ENCODE results near the gene LILRA6. TPM values are rescaled to one million over a fixed set of nuclear protein-coding genes. Genes with fewer than 3 reads are reported as not detected.

Gene LILRA6
- total and polyA plus RNA-seq, 9 donors: 0.71 to 2.6 (median 1.7) TPM

DNA sequence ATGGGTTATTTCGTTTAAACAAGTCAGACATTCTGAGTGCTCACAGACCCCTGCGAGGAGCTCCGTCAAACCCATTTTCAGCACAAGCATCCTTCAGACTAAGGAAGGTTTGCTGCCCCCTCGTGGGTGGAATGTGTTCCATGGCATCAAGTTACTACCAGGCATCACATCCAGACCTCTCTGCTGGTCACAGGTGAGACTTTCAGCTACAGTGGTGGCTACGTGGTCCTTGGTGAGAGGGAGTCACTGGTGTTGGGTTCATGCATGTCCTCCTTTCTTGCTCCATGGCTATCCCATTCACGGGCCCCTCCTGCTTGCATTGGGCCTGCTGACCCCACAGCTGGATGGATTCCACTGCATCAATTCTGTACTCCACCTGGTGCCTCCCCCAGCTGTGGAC lies 23.5 kb upstream of the LILRA6 start:
- DNase-seq: peak; percentile 62

DNA sequence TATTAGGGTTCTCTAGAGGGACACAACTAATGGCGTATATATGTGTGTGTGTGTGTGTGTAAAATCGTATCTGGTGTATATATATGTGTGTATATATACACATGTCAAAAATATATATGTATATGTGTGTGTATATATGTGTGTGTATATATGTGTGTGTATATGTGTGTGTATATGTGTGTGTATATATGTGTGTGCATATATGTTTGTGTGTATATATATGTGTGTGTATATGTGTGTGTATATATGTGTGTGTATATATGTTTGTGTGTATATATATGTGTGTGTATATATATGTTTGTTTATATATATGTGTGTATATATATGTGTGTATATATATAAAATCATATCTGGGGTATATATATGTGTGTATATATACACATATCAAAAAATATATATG lies 19.9 kb upstream of the LILRA6 start:
- Histone ChIP-seq H3K36me3 (ENCODE audit: control insufficient read depth, insufficient read depth, low read length) (no peaks in the 10 kb centered on the region), H3K9me3 (replicated peaks; ENCODE audit: control insufficient read depth, low read depth, low read length) (no peaks in the 10 kb centered on the region), H3K4me1 (ENCODE audit: control insufficient read depth, insufficient read depth, low read length) (no peaks in the 10 kb centered on the region), H3K4me3 (ENCODE audit: low read length) (no peak overlapping the region), H3K27me3 (ENCODE audit: control insufficient read depth, insufficient read depth, low read length) (no peaks in the 10 kb centered on the region), H3K27ac (ENCODE audit: low read length) (no peak overlapping the region)
- WGBS (ENCODE audit: insufficient coverage): no CpG with 5 or more reads among the region's 2 CpGs
- DNase-seq: no peak

More for the DNA sequence above, 23.5 kb upstream of the LILRA6 start:
- H3K36me3 ChIP-seq (ENCODE audit: control insufficient read depth, insufficient read depth, low read length): no peaks in the 10 kb centered on the region
- no peaks in the 10 kb centered on the region for H3K27me3 ChIP-seq (ENCODE audit: control insufficient read depth, insufficient read depth, low read length)
- no peaks in the 10 kb centered on the region for H3K9me3 ChIP-seq (replicated peaks; ENCODE audit: control insufficient read depth, low read depth, low read length)
- 0% methylated on average over 2 of the region's 6 CpGs for WGBS (ENCODE audit: insufficient coverage)
- no peak overlapping the region for H3K27ac ChIP-seq (ENCODE audit: low read length)
- no peak overlapping the region for H3K4me3 ChIP-seq (ENCODE audit: low read length)
- H3K4me1 ChIP-seq (ENCODE audit: control insufficient read depth, insufficient read depth, low read length): no peaks in the 10 kb centered on the region

DNA sequence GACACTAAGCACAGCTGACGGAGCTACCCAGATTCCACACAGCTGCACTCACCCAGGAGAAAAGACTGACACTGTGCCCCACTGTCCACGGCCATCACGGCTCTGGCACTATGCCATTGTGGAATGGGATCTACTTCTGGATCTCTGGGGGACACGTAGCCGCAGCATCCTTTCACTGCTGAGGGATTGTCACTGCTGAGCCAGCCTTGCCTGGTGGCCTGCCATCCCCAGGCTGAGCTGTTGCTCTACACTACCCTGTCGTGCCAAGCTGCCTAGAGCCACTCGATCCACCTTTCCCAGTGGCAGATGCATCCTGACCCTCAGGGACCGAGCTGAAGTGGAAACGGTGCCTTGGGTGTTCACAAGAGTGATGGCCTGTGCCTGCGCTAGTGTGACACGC lies 19.5 kb upstream of the LILRA6 start:
- Histone ChIP-seq H3K27me3 (ENCODE audit: control insufficient read depth, insufficient read depth, low read length) (no peaks in the 10 kb centered on the region), H3K36me3 (ENCODE audit: control insufficient read depth, insufficient read depth, low read length) (no peaks in the 10 kb centered on the region), H3K9me3 (replicated peaks; ENCODE audit: control insufficient read depth, low read depth, low read length) (no peaks in the 10 kb centered on the region), H3K4me1 (ENCODE audit: control insufficient read depth, insufficient read depth, low read length) (no peaks in the 10 kb centered on the region), H3K4me3 (ENCODE audit: low read length) (no peak overlapping the region), H3K27ac (ENCODE audit: low read length) (no peak overlapping the region)
- DNase-seq: no peak
- WGBS (ENCODE audit: insufficient coverage): 64% methylated on average over 7 of the region's 11 CpGs

DNA sequence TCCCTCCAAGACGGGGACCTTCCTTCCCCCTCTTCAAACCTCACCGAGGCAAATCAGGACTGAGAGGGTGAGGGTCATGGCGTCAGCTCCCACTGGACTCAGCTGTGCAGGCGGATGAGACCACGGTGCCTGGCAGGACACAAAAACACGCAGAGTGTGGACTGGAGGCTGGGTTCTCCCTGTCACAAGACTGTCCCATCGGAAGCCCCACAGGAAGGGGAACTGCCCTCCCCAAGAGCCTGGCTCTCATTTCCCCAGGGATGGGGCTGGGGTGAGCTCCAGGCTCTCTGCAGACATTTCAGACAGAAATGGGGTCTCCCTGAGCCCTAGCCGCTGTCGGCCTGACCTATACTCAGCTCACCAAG lies 14.5 kb upstream of the LILRA6 start, which contains the start of gene LILRB5:
Gene LILRB5, minus strand, starts transcription at position 158 of the 365 bp plus-strand sequence. Its CDS starts 80 bp downstream, at position 78.
- Histone ChIP-seq H3K4me1 (ENCODE audit: control insufficient read depth, insufficient read depth, low read length) (no peaks in the 10 kb centered on the region), H3K4me3 (ENCODE audit: low read length) (peak within 1 kb of the TSS; percentile 12), H3K27me3 (ENCODE audit: control insufficient read depth, insufficient read depth, low read length) (no peaks in the 10 kb centered on the region), H3K27ac (ENCODE audit: low read length) (no peak within 1 kb of the TSS), H3K36me3 (ENCODE audit: control insufficient read depth, insufficient read depth, low read length) (no peaks in the 10 kb centered on the region), H3K9me3 (replicated peaks; ENCODE audit: control insufficient read depth, low read depth, low read length) (no peaks in the 10 kb centered on the region)
- 66% methylated on average over 7 of the region's 9 CpGs for WGBS (ENCODE audit: insufficient coverage)
- DNase-seq: peak; percentile 37

DNA sequence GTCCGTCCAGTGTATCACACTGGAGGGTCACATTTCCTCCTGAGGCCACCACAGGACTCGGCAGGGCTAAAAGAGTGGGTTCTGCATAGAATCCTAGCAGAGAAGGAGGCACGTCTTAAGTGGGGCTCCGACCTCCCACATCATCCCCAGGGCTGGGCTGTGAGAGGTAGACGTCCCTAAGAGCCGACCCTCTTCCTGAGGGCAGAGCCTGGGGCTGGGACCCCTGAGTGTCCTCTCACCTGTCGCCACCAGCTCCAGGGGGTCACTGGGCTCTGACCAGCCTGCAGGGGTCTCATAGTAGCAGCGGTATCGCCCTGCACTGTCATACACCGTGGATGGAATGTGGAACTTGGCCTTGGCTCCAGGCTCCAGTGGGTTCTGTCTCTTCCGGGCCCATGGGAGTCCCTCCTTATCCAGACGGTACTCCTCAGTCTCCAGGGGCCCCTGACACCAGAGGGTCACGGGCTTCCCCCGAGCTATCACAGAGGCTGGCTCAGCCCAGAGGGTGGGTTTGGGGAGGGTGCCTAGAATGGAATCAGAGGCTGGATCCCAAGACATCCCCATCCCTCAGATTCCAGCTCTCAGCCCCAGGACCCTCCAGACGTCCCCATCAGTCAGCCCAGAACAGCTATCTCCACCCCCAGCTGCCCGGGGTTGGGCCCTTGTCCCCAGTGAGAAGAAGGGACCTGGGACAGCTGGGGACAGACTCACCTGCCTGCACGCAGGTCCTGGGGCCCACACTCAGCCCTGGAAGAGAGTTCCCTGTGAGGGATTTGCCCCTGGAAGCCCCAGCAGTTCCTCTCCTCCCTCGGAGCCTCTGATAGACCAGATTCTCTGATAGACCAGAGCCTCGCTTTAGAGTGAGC lies 13.9 kb upstream of the LILRA6 start:
- H3K4me1 ChIP-seq (ENCODE audit: control insufficient read depth, insufficient read depth, low read length): no peaks in the 10 kb centered on the region
- H3K36me3 ChIP-seq (ENCODE audit: control insufficient read depth, insufficient read depth, low read length): no peaks in the 10 kb centered on the region
- DNase-seq: no peak
- peak overlapping the region; percentile 12 for H3K4me3 ChIP-seq (ENCODE audit: low read length)
- H3K27me3 ChIP-seq (ENCODE audit: control insufficient read depth, insufficient read depth, low read length): no peaks in the 10 kb centered on the region
- no peaks in the 10 kb centered on the region for H3K9me3 ChIP-seq (replicated peaks; ENCODE audit: control insufficient read depth, low read depth, low read length)
- WGBS (ENCODE audit: insufficient coverage): 70% methylated on average over 9 of the region's 19 CpGs
- H3K27ac ChIP-seq (ENCODE audit: low read length): no peak overlapping the region

DNA sequence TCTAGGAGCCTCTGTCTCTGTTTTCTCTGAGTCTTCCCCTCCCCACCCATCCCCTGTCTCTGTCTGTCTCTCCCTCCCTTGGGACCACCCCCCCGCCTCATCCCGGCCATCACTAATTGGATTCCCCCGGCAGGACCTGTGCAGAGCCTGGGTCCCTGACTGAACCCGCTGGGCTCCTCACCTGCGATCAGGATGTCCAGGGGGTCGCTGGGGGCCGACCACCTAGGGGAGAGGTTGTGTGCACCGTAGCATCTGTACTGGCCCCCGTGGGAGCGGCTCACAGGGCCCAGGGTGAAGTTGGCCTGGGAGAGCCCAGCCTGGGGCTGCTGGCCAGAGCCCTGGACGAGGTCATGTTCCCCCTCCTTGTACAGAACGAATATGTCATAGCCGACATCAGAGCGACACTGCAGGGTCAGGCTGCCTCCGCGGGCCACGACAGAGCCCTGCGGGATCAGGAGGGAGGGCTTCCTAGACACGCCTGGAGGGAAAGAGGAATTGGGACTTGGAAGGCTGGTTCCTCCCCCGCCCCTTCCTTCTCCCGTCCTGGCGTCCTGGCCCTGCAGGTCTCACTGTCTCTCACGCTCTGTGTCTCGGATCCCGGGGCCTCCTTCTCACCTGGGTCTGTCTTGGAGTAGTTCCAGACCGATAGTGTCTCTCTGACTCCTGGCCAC lies 12.7 kb upstream of the LILRA6 start:
- Histone ChIP-seq H3K27me3 (ENCODE audit: control insufficient read depth, insufficient read depth, low read length) (no peaks in the 10 kb centered on the region), H3K27ac (ENCODE audit: low read length) (no peak overlapping the region), H3K4me3 (ENCODE audit: low read length) (no peak overlapping the region)

DNA sequence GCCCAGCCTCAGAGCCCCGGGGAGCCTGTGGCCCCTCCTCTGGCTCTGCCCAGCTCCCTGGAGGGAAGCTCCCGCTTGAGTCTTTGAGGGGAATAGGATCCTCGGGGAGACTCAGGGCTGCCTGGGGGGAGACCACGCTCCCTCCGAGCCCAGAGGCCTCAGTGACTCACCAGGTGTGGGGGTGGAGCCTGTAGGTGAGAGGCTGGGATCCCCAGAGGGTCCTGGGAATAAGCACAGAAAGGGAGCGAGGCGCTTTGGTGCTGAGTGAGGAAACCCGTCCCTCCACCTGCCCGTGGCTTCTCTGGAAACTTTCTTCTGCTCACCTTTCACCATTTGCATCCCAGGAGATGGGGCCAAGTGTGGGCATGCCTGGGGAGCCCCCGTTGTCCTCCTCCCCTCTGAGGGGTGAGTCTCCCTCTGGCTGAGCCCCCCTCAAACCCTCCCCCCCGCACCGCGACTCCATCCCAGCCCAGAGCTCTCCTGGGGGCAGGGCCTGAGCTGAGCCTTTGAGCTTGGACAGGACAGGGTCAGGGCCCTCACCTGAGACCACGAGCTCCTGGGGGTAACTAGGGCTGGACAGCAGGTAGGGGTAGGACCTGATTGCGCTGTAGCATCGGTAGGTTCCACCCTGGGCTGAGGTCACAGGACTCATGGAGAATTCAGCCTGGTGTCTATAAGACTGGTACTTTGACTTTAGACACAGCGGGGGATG lies 11.8 kb upstream of the LILRA6 start:
- WGBS (ENCODE audit: insufficient coverage): 40% methylated on average over 9 of the region's 17 CpGs

More for the DNA sequence above, 12.7 kb upstream of the LILRA6 start:
- Histone ChIP-seq H3K9me3 (replicated peaks; ENCODE audit: control insufficient read depth, low read depth, low read length) (no peaks in the 10 kb centered on the region), H3K4me1 (ENCODE audit: control insufficient read depth, insufficient read depth, low read length) (no peaks in the 10 kb centered on the region), H3K36me3 (ENCODE audit: control insufficient read depth, insufficient read depth, low read length) (no peaks in the 10 kb centered on the region)
- DNase-seq: no peak
- WGBS (ENCODE audit: insufficient coverage): 68% methylated on average over 14 of the region's 26 CpGs

DNA sequence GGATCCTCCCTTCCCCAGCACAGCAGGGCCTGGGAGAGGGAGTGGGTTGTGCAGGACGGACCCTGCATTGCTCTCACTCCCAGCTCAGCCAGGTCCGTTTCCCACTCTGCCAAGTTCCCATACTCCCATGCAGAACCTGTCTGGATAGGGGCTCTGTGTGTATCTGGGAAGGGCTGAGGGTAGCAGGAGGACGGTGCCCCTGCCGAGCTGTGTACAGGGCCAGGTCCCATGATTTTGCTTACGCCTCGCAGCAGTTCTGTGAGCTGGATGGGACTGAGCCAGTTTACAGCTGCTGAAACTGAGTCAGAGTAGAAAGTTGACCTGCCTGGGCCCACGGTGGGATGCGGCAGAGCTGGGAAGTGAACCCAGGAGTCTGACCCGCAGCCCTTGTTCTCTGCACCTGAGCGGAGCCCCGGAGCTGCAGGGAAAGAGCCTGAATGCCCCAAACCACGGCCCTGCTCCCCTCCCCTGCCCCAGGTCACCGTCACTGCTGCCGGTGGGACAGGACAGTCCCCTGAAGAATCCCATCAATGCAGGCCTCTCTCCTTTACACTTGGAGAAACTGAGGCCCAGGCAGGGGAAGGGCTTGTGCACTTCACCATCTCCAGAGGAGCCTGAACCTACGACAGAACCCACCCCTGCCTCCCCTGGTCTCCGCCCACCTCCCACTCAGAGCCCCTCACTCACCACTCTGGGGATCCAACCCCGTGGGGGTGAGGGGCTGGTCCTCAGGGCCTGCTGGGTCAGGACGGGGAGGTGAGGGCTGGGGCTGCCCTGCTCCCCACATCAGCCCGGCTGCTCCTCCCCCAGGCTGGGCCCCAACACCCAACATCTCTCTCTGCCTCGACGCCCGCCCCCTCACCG lies 11.0 kb upstream of the LILRA6 start:
- H3K27me3 ChIP-seq (ENCODE audit: control insufficient read depth, insufficient read depth, low read length): no peaks in the 10 kb centered on the region
- H3K27ac ChIP-seq (ENCODE audit: low read length): no peak overlapping the region
- no peaks in the 10 kb centered on the region for H3K9me3 ChIP-seq (replicated peaks; ENCODE audit: control insufficient read depth, low read depth, low read length)
- DNase-seq: no peak
- WGBS (ENCODE audit: insufficient coverage): 59% methylated on average over 16 of the region's 23 CpGs
- H3K4me3 ChIP-seq (ENCODE audit: low read length): no peak overlapping the region
- no peaks in the 10 kb centered on the region for H3K4me1 ChIP-seq (ENCODE audit: control insufficient read depth, insufficient read depth, low read length)
- no peaks in the 10 kb centered on the region for H3K36me3 ChIP-seq (ENCODE audit: control insufficient read depth, insufficient read depth, low read length)

More for the DNA sequence above, 11.8 kb upstream of the LILRA6 start:
- Histone ChIP-seq H3K27me3 (ENCODE audit: control insufficient read depth, insufficient read depth, low read length) (no peaks in the 10 kb centered on the region), H3K36me3 (ENCODE audit: control insufficient read depth, insufficient read depth, low read length) (no peaks in the 10 kb centered on the region), H3K9me3 (replicated peaks; ENCODE audit: control insufficient read depth, low read depth, low read length) (no peaks in the 10 kb centered on the region), H3K27ac (ENCODE audit: low read length) (no peak overlapping the region), H3K4me1 (ENCODE audit: control insufficient read depth, insufficient read depth, low read length) (no peaks in the 10 kb centered on the region), H3K4me3 (ENCODE audit: low read length) (no peak overlapping the region)
- no peak for DNase-seq

DNA sequence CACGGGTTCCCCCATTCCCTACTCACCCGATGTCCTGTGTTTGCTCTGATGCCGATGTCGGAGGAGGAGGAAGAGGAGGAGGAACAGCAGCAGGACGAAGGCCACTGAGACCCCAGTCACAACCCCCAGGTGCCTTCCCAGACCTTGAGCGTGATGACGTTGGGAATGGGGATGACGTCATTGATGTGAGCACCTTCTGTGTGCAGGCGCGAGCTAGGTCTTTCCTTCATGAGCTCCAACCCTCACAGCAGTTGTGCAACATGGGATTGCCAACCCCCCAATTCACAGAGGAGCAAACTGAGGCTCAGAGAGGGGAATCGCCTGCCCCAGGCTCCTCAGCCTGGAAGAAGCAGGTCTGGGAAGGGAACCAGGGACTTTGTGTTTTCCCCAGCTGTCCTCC lies 10.3 kb upstream of the LILRA6 start:
- no peak for DNase-seq
- Histone ChIP-seq H3K4me1 (ENCODE audit: control insufficient read depth, insufficient read depth, low read length) (no peaks in the 10 kb centered on the region), H3K36me3 (ENCODE audit: control insufficient read depth, insufficient read depth, low read length) (no peaks in the 10 kb centered on the region), H3K9me3 (replicated peaks; ENCODE audit: control insufficient read depth, low read depth, low read length) (no peaks in the 10 kb centered on the region), H3K4me3 (ENCODE audit: low read length) (no peak overlapping the region), H3K27ac (ENCODE audit: low read length) (no peak overlapping the region), H3K27me3 (ENCODE audit: control insufficient read depth, insufficient read depth, low read length) (no peaks in the 10 kb centered on the region)
- 65% methylated on average over 4 of the region's 11 CpGs for WGBS (ENCODE audit: insufficient coverage)
